Heart right ventricle (tissue), 16 donors: ENCODE results near the gene PDE7B. TPM values are rescaled to one million over a fixed set of nuclear protein-coding genes. Genes with fewer than 3 reads are reported as not detected.

Experiments used
- ATAC-seq, 8 donors: fragments of 200-7000 bp; cut with Tn5 transposase; one replicate each; pipeline ENCODE4 v1.9.1; 2020; ENCODE audit warnings: mild to moderate bottlenecking in 8 of 8, moderate library complexity in 8 of 8, moderate number of reproducible peaks in 1 of 8
- DNase-seq, 2 donors: peaks; one replicate each; pipeline ENCODE4 v3.0.0-alpha.2; 2020
- H3K27ac ChIP-seq, 10 donors: fragments of 200-600 bp; sonication (generic) in 2 of 10; one replicate each; pipeline versions ENCODE4 v1.5.0 to v1.8.0; 2020 to 2022; ENCODE audit warnings: mild to moderate bottlenecking in 3 of 10
- H3K27me3 ChIP-seq, 7 donors: fragments of 200-600 bp; one replicate each; pipeline ENCODE4 v1.8.0; 2021 to 2022; ENCODE audit warnings: mild to moderate bottlenecking in 2 of 7
- H3K36me3 ChIP-seq, 9 donors: fragments of 200-600 bp; sonication (generic) in 1 of 9; one replicate each; pipeline versions ENCODE4 v1.5.0 to v1.8.0; 2020 to 2022; ENCODE audit warnings: mild to moderate bottlenecking in 2 of 9
- H3K4me1 ChIP-seq, 9 donors: fragments of 200-600 bp; sonication (generic) in 1 of 9; one replicate each; pipeline versions ENCODE4 v1.5.0 to v1.8.0; 2020 to 2022; ENCODE audit warnings: mild to moderate bottlenecking in 4 of 9
- H3K4me3 ChIP-seq, 10 donors: fragments of 200-600 bp; sonication (generic) in 2 of 10; one replicate each; pipeline versions ENCODE4 v1.5.0 to v1.8.0; 2020 to 2022; ENCODE audit warnings: mild to moderate bottlenecking in 7 of 10, moderate library complexity in 2 of 10
- H3K9me3 ChIP-seq, 11 donors: fragments of 200-600 bp in 10 of 11; sonication (generic) in 2 of 11; one replicate each; pipeline versions ENCODE4 v1.5.0 to v1.8.0; 2013 to 2022; ENCODE audit warnings: mild to moderate bottlenecking in 2 of 11, control low read depth in 1 of 11, moderate library complexity in 1 of 11
- CTCF ChIP-seq, 9 donors: fragments of 200-600 bp; sonication (generic) in 2 of 9; IDR thresholded peaks; one replicate each; pipeline versions ENCODE4 v1.5.0 to v1.8.0; 2021 to 2022; ENCODE audit warnings: antibody characterized with exemption in 9 of 9, mild to moderate bottlenecking in 5 of 9, moderate library complexity in 1 of 9
- WGBS, 2 donors: extraction: QIAGEN DNeasy Blood & Tissue Kit; methylation state at CpG; one replicate each; pipeline ENCODE4 v1.1.7; 2013; ENCODE audit warnings: inconsistent platforms in 1 of 2; 5-methylcytosine and 5-hydroxymethylcytosine counted together
- intact Hi-C, 10 donors: fragments of 100-400 bp; cut with DNase I; formaldehyde crosslinking; loops; one replicate each; pipeline versions ENCODE4 v1.11.1 to v1.14.2; 2022
- polyA plus RNA-seq, 2 donors: library from polyadenylated mRNA; stranded (reverse); fragments of 200-250 nt; gene quantifications; one replicate each; pipeline ENCODE4 v1.2.3, GENCODE V29; 2013
- total RNA-seq, 10 donors: library from RNA; stranded (reverse); fragmentation: NEBNext Ultra II Directional in 3 of 10; extraction: Animal tissue kit (Norgen Biotek cat#: 25700) in 3 of 10; gene quantifications; one replicate each; pipeline versions ENCODE4 v1.2.1 to v1.2.4, GENCODE V29; 2021 to 2023
- donor health status: Arrhythmogenic right ventricular cardiomyopathy.
- donor health status: ischemic (EF 13 %, LVEDD 7.1; RV severe dilation, severe dysfunction).
- donor health status: healthy with polysubstance abuse.
- donor health status: DM: no; HTN: yes; CAD: no.
- donor health status: DM: no; HTN: no; CAD: no.
- donor health status: ischemic (EF 25% LVEDD 6.9; RV normal size, moderate dysfunction).
- donor health status: ischemic (EF 25% LVEDD 5.7; RV mildly dilated, moderate dysfunction).
- donor health status: healthy.
- donor health status: DM: yes; HTN: yes; CAD: no.
- donor health status: Ischemic cardiomyopathy.
- donor health status: ischemic (EF 35%, LVEDD 5.7; RV mildly dilated, moderate dysfunction).
- donor health status: nonischemic (EF 11% LVEDD 7.7; RV severe dilation, severe dysfunction).
- donor health status: DM: yes; HTN: yes; CAD: no.
- donor health status: PGD.
- donor health status: ischemic (EF 29% LVEDD 5.4; RV normal size, mild dysfunction).
- donor health status: nonischemic (EF 23%, LVEDD 6.1; RV moderate dilation, normal function).

The PDE7B gene
- total and polyA plus RNA-seq, 12 donors = 3.7 to 19.6 (median 10.8) TPM

GRCh38 chr6:135853227-135853626, 1.7 kb downstream of the PDE7B start:
- Histone ChIP-seq H3K27ac (peak overlapping the region in 8 of 10 donors; percentile 11 to 82 (median 72)), H3K9me3 (peaks cover 0 to 3% (median 0%) of the 10 kb centered on the region in 11 donors), H3K27me3 (no peaks in the 10 kb centered on the region), H3K4me1 (peaks cover 0 to 49% (median 14%) of the 10 kb centered on the region in 9 donors), H3K4me3 (peak overlapping the region in 9 of 10 donors; percentile 2 to 58 (median 51)), H3K36me3 (no peaks in the 10 kb centered on the region)
- peak in 3 of 9 donors; percentile 6 to 19 (median 11) for TF ChIP-seq CTCF (IDR thresholded peaks at IDR 0.05)
- intact Hi-C loops = loop anchor here in 2 of 10 donors (5.0 kb wide), 2 partner anchors 41 to 49 kb away; no protein-coding TSS in a partner anchor
- ATAC-seq (peak in 2 of 8 donors; percentile 33 to 36), DNase-seq (no peak)
- WGBS, 2 donors = 33 to 42% methylated on average over 5 of the region's 5 CpGs

GRCh38 chr6:135853986-135854385, 2.5 kb downstream of the PDE7B start:
- Histone ChIP-seq H3K27me3 (no peaks in the 10 kb centered on the region), H3K4me3 (peak overlapping the region in 8 of 10 donors; percentile 17 to 58 (median 54)), H3K4me1 (peaks cover 0 to 52% (median 14%) of the 10 kb centered on the region in 9 donors), H3K36me3 (no peaks in the 10 kb centered on the region), H3K27ac (peak overlapping the region in 6 of 10 donors; percentile 7 to 82 (median 55)), H3K9me3 (peaks cover 0 to 3% (median 0%) of the 10 kb centered on the region in 11 donors)
- no peak for TF ChIP-seq CTCF (IDR thresholded peaks at IDR 0.05)
- intact Hi-C loops = loop anchor here in 2 of 10 donors (5.0 kb wide), 2 partner anchors 42 to 48 kb away; no protein-coding TSS in a partner anchor
- WGBS, 2 donors = 33 to 44% methylated on average over 1 of the region's 1 CpG
- ATAC-seq = no peak
- no peak for DNase-seq

GRCh38 chr6:135854799-135855198, 3.3 kb downstream of the PDE7B start:
- WGBS, 2 donors = 98 to 100% methylated on average over 2 of the region's 2 CpGs
- Histone ChIP-seq H3K9me3 (peaks cover 0 to 3% (median 0%) of the 10 kb centered on the region in 11 donors), H3K4me3 (no peak overlapping the region), H3K4me1 (peaks cover 0 to 61% (median 14%) of the 10 kb centered on the region in 9 donors), H3K36me3 (no peaks in the 10 kb centered on the region), H3K27me3 (no peaks in the 10 kb centered on the region), H3K27ac (peak overlapping the region in 2 of 10 donors; percentile 78 to 82)
- no peak for DNase-seq
- no peak for ATAC-seq
- intact Hi-C loops = loop anchor here in 2 of 10 donors (5.0 kb wide), 2 partner anchors 42 to 48 kb away; no protein-coding TSS in a partner anchor
- no peak for TF ChIP-seq CTCF (IDR thresholded peaks at IDR 0.05)

GRCh38 chr6:135858931-135859330, 7.4 kb downstream of the PDE7B start:
- H3K4me1 ChIP-seq = peaks cover 0 to 72% (median 8%) of the 10 kb centered on the region in 9 donors
- H3K27ac ChIP-seq = no peak overlapping the region
- TF ChIP-seq CTCF (IDR thresholded peaks at IDR 0.05) = no peak
- no peaks in the 10 kb centered on the region for H3K36me3 ChIP-seq
- no peaks in the 10 kb centered on the region for H3K27me3 ChIP-seq
- DNase-seq = no peak
- intact Hi-C loops = no loop called here
- no peak overlapping the region for H3K4me3 ChIP-seq
- peaks cover 0 to 3% (median 0%) of the 10 kb centered on the region in 11 donors for H3K9me3 ChIP-seq
- ATAC-seq = no peak
